ENCODE measurements around the gene SH3BGR. TPM values are rescaled to one million over a fixed set of nuclear protein-coding genes. Genes with fewer than 3 reads are reported as not detected.

Gene SH3BGR
- total and polyA plus RNA-seq, 7 donors, result 3.6 to 32.7 (median 6.4) TPM

- no peak overlapping the region for H3K4me3 ChIP-seq
- WGBS, 2 donors, result 20 to 72% methylated on average over 2 of the region's 2 CpGs
- H3K9me3 ChIP-seq, result no peaks in the 10 kb centered on the region
- intact Hi-C loops (cut with DNase I), result no loop called here
- no peaks in the 10 kb centered on the region for H3K36me3 ChIP-seq
- DNase-seq, result no peak
- H3K27ac ChIP-seq, result no peak overlapping the region
- TF ChIP-seq, protein P1, sequence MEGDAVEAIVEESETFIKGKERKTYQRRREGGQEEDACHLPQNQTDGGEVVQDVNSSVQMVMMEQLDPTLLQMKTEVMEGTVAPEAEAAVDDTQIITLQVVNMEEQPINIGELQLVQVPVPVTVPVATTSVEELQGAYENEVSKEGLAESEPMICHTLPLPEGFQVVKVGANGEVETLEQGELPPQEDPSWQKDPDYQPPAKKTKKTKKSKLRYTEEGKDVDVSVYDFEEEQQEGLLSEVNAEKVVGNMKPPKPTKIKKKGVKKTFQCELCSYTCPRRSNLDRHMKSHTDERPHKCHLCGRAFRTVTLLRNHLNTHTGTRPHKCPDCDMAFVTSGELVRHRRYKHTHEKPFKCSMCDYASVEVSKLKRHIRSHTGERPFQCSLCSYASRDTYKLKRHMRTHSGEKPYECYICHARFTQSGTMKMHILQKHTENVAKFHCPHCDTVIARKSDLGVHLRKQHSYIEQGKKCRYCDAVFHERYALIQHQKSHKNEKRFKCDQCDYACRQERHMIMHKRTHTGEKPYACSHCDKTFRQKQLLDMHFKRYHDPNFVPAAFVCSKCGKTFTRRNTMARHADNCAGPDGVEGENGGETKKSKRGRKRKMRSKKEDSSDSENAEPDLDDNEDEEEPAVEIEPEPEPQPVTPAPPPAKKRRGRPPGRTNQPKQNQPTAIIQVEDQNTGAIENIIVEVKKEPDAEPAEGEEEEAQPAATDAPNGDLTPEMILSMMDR (IDR thresholded peaks at IDR 0.05), result no peak
- TF ChIP-seq POLR2A (IDR thresholded peaks at IDR 0.05), result no peak
- TF ChIP-seq EP300 (IDR thresholded peaks at IDR 0.05), result no peak
- TF ChIP-seq POLR2AphosphoS5 (IDR thresholded peaks at IDR 0.05), result no peak
- no peaks in the 10 kb centered on the region for H3K27me3 ChIP-seq
- peaks cover 0 to 10% (median 4%) of the 10 kb centered on the region in 4 donors for H3K4me1 ChIP-seq
Measured at GRCh38 chr21:39561140-39561539, 109.4 kb downstream of the SH3BGR start.

DNA sequence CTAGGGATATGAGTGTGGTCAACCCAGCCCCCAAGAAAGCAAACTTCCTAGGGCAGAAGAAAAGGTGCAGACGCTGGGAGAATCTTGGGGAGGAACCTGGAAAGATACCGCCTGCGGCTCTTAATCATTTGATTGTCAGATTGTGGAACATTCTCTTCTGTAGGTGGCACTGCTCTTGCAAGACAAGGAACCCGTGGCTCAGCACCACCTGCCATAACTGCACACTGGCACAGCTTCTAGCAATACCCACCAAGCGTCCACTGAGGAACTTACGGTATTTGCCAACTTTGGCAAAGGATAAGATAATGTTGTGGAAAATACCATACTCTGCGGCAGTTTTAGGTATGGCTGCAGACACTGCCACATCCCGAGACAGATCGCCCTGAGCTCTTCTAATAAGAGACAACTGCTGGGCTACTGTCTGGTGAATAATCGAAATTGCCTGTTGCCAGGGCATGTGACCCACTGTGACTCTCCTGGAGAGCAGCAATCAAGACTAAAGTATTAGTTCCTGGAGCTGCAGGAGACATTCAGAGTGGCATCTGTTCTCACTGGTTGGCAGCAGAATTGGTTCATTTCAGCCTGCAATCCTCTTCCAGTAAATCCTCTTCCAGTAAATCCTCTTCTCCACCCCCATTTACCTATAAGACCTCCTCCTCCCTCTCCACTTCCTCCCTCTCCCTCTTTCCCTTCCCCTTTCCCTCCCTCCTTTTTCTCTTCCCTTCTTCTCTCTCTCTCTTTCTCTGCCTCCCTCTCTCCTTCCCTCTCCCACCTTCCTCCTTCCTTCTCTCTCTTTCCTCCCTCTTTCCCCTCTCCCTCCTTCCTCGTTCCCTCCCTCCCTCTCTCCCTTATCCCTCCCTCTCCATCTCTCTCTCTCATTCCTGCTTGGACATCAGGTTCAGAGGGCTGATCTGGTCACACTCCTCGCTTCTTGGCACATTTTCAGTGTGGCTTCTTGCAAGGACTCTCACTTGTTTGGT lies 111.3 kb downstream of the SH3BGR start:
- Histone ChIP-seq H3K27me3 (no peaks in the 10 kb centered on the region), H3K27ac (no peak overlapping the region), H3K36me3 (no peaks in the 10 kb centered on the region), H3K4me3 (no peak overlapping the region), H3K4me1 (peaks cover 0 to 10% (median 4%) of the 10 kb centered on the region in 4 donors), H3K9me3 (no peaks in the 10 kb centered on the region)
- no peak for TF ChIP-seq POLR2A (IDR thresholded peaks at IDR 0.05)
- TF ChIP-seq, protein P1 (IDR thresholded peaks at IDR 0.05), result no peak
- TF ChIP-seq EP300 (IDR thresholded peaks at IDR 0.05), result no peak
- no peak for TF ChIP-seq POLR2AphosphoS5 (IDR thresholded peaks at IDR 0.05)
- intact Hi-C loops (cut with DNase I), result no loop called here
- 85% methylated on average over 12 of the region's 12 CpGs for WGBS, 2 donors
- no peak for DNase-seq

DNA sequence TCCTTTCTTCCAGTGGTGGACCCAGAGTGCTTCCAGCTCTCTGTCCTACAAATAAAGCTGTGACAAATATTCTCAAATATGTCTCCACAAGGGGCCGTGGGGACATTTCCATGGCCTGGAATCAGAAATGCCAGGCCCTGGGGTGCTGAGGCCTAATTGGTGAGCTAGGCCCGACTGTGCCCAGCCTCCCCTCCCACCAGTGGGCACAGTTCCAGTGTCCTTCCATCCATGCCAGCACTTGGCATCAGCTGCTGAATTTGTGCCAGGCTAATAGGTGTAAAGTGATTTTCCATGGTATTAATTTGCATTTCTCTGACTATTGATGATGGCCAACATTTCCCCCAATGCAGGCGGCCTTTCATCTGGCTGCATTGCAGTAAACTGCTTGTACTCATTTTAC lies 112.4 kb downstream of the SH3BGR start:
- DNase-seq, result no peak
- no peak for TF ChIP-seq POLR2A (IDR thresholded peaks at IDR 0.05)
- TF ChIP-seq, protein P1 (IDR thresholded peaks at IDR 0.05), result no peak
- TF ChIP-seq POLR2AphosphoS5 (IDR thresholded peaks at IDR 0.05), result no peak
- TF ChIP-seq EP300 (IDR thresholded peaks at IDR 0.05), result no peak
- intact Hi-C loops (cut with DNase I), result no loop called here

More for the DNA sequence above, 112.4 kb downstream of the SH3BGR start:
- Histone ChIP-seq H3K9me3 (no peaks in the 10 kb centered on the region), H3K27me3 (no peaks in the 10 kb centered on the region), H3K36me3 (no peaks in the 10 kb centered on the region), H3K4me3 (no peak overlapping the region), H3K27ac (no peak overlapping the region), H3K4me1 (peaks cover 0 to 10% (median 4%) of the 10 kb centered on the region in 4 donors)
- 67 to 77% methylated on average over 3 of the region's 3 CpGs for WGBS, 2 donors

Small RNA genes lying within 50 kb of the gene (small RNA-seq; reads per million reads assigned to genes)
- 0 reads per million in 3 donors for gene MIR6508

Other genes with a start within 250 kb of the SH3BGR start
- gene BRWD1, start 138.3 kb upstream of the SH3BGR start, total RNA-seq, result 10 to 100 TPM; 53.5 to 92.5 (median 70.4) TPM
- 10 to 100 TPM in 2 of 3 donors, 1 to 10 TPM in 1; 8.3 to 12.0 (median 11.2) TPM for gene BRWD1, start 138.3 kb upstream of the SH3BGR start, polyA plus RNA-seq
- 10 to 100 TPM; 48.2 to 73.3 (median 66.4) TPM for gene HMGN1, start 102.9 kb upstream of the SH3BGR start, total RNA-seq
- 100 to 1,000 TPM; 166 to 191 (median 174) TPM for gene HMGN1, start 102.9 kb upstream of the SH3BGR start, polyA plus RNA-seq
- 1 to 10 TPM in 3 of 4 donors, under 1 TPM in 1; 0.82 to 5.5 (median 2.1) TPM for gene LCA5L, start 6.2 kb upstream of the SH3BGR start, total RNA-seq
- gene LCA5L, start 6.2 kb upstream of the SH3BGR start, polyA plus RNA-seq, result under 1 TPM; 0.60 to 0.79 (median 0.69) TPM
- gene B3GALT5, start 161.0 kb downstream of the SH3BGR start, total RNA-seq, result 1 to 10 TPM in 2 of 4 donors, under 1 TPM in 2; 0.36 to 1.4 (median 0.94) TPM
- 10 to 100 TPM in 1 of 3 donors, 1 to 10 TPM in 2; 4.6 to 33.7 (median 9.6) TPM for gene B3GALT5, start 161.0 kb downstream of the SH3BGR start, polyA plus RNA-seq

Data from sigmoid colon (tissue), 7 donors.